Measurements from ENCODE around the gene CFAP410. TPM values are rescaled to one million over a fixed set of nuclear protein-coding genes. Genes with fewer than 3 reads are reported as not detected.
"Not testable (repeated sequence)": the region's sequence is repeated elsewhere in the genome, so short reads cannot be mapped to it uniquely, and the experiment has no call there.

Gene CFAP410
- total RNA-seq, 1 donor from 2014 or later, result 13.0 TPM

GRCh38 chr21:44285138-44285992 lies 53.8 kb downstream of the CFAP410 start, which contains the start of gene AIRE:
Gene AIRE, plus strand, starts transcription at chr21:44285876. Its CDS starts 131 bp downstream, at chr21:44286007.
- no peak for DNase-seq

GRCh38 chr21:44283948-44284347 lies 55.2 kb downstream of the CFAP410 start:
- no peak for DNase-seq

DNA sequence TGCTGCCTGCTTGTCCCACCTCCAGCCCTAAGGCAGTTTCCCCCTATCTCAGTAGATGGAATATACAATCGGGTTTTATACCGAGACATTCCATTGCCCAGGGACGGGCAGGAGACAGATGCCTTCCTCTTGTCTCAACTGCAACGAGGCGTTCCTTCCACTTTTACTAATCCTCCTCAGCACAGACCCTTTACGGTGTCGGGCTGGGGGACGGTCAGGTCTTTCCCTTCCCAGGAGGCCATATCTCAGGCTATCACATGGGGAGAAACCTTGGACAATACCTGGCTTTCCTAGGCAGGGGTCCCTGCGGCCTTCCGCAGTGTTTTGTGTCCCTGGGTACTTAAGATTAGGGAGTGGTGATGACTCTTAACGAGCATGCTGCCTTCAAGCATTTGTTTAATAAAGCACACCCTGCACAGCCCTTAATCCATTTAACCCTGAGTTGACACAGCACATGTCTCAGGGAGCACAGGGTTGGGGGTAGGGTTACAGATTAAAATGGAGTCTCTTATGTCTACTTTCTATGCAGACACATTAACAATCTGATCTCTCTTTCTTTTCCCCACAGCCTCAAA lies 55.9 kb downstream of the CFAP410 start:
- DNase-seq, result not testable (repeated sequence)

- no peak for DNase-seq
Measured at GRCh38 chr21:44282370-44282769, 56.8 kb downstream of the CFAP410 start.

GRCh38 chr21:44281801-44282200 lies 57.4 kb downstream of the CFAP410 start:
- DNase-seq, result no peak

DNA sequence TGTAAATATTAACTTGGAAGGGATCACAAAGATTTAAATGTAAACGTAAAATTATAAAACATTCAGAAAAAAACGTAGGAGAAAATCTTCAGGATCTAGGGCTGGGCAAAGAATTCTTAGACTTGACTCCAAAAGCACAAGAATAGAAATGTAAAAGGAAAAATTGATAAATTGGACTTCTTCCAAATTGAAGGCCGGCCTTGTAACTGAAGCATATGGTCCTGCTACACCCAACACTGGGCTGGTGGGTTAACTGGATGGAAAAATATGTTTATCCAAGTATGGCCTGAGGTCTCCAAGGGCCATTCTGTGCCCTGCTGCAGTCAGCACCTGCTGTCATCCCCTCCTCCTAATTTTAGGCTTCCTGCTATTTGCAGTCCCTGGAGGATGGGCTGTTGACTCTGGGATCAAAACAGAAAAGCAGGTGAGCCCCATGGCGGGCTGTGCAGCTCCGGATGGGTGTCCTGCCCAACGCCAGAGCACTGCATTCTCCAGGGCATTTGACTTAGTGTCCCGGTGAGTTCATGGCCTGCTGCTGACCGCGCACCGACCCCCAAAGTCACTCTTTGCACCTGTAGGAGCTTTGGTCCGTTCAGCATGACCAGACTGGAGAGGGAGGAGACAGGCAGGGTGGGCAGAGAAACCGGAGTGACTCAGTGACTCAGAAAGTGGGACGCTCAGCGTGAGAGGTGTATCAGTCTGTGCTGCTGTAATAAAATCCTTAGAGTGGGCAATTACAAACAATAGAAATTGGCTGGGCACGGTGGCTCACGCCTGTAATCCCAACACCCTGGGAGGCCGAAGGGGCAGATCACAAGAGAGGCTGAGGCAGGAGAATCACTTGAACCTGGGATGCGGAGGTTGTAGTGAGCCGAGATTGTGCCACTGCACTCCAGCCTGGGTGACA lies 59.6 kb downstream of the CFAP410 start:
- no peak for DNase-seq

Other genes with a start within 250 kb of the CFAP410 start
- gene PWP2, start 232.0 kb downstream of the CFAP410 start, total RNA-seq, result 10.9 TPM
- 20.5 TPM for gene GATD3, start 205.7 kb downstream of the CFAP410 start, total RNA-seq
- gene ICOSLG, start 98.4 kb downstream of the CFAP410 start, total RNA-seq, result 3.5 TPM
- gene DNMT3L, start 77.5 kb downstream of the CFAP410 start, total RNA-seq, result not detected
- gene AIRE, start 53.5 kb downstream of the CFAP410 start, total RNA-seq, result 0.30 TPM
- gene PFKL, start 39.3 kb downstream of the CFAP410 start, total RNA-seq, result 85.3 TPM
- 1.8 TPM for gene TRPM2, start 14.2 kb upstream of the CFAP410 start, total RNA-seq
- gene LRRC3, start 116.1 kb upstream of the CFAP410 start, total RNA-seq, result 1.7 TPM
- 0.30 TPM for gene KRTAP10-1, start 200.8 kb upstream of the CFAP410 start, total RNA-seq
- 0.30 TPM for gene KRTAP10-2, start 212.1 kb upstream of the CFAP410 start, total RNA-seq
- not detected for gene KRTAP10-3, start 219.4 kb upstream of the CFAP410 start, total RNA-seq
- 0.39 TPM for gene KRTAP10-4, start 234.3 kb upstream of the CFAP410 start, total RNA-seq
- not detected for gene KRTAP10-5, start 241.2 kb upstream of the CFAP410 start, total RNA-seq